Osteoblast (primary cell): ENCODE data around the gene PRODH. TPM values are rescaled to one million over a fixed set of nuclear protein-coding genes. Genes with fewer than 3 reads are reported as not detected.

Experiments
- DNase-seq: peaks from one replicate; pipeline ENCODE4 v3.0.0; 2011; ENCODE audit warnings: low spot score, mixed read lengths; ENCODE audit not compliant: insufficient read length; ENCODE audit errors: missing footprints
- H2AFZ ChIP-seq: 2 replicates; pipeline ENCODE4 v1.6.0; 2011; ENCODE audit warnings: mild to moderate bottlenecking, low read length
- H3K27ac ChIP-seq: 2 replicates; pipeline ENCODE4 v1.5.1; 2011; ENCODE audit warnings: mild to moderate bottlenecking, low read depth, low read length, moderate library complexity
- H3K27me3 ChIP-seq: 2 replicates; pipeline ENCODE4 v1.6.0; 2012; ENCODE audit warnings: mild to moderate bottlenecking, control low read depth, inconsistent platforms, low read length, moderate library complexity; ENCODE audit not compliant: insufficient read depth
- H3K36me3 ChIP-seq: 2 replicates; pipeline ENCODE4 v1.5.1; 2011; ENCODE audit warnings: mild to moderate bottlenecking, low read length, control low read depth, moderate library complexity; ENCODE audit not compliant: insufficient read depth
- H3K4me1 ChIP-seq: 2 replicates; pipeline ENCODE4 v1.5.1; 2011; ENCODE audit warnings: mild to moderate bottlenecking, low read length, control low read depth, moderate library complexity; ENCODE audit not compliant: insufficient read depth
- H3K4me2 ChIP-seq: 2 replicates; pipeline ENCODE4 v1.6.0; 2011; ENCODE audit warnings: mild to moderate bottlenecking, low read length; ENCODE audit not compliant: insufficient read depth
- H3K4me3 ChIP-seq: fragments of 200-600 bp; sonication (generic); 3 replicates; pipeline ENCODE4 v1.5.1; 2012; ENCODE audit warnings: mild to moderate bottlenecking, low read length, inconsistent platforms; ENCODE audit not compliant: insufficient read depth
- H3K79me2 ChIP-seq: 2 replicates; pipeline ENCODE4 v1.6.0; 2012; ENCODE audit warnings: mild to moderate bottlenecking, low read length, control low read depth, inconsistent platforms; ENCODE audit not compliant: insufficient read depth
- H3K9me3 ChIP-seq: 2 replicates; pipeline ENCODE4 v1.5.1; 2011; ENCODE audit warnings: low read depth, low read length, control low read depth
- H4K20me1 ChIP-seq: 2 replicates; pipeline ENCODE4 v1.6.0; 2012; ENCODE audit warnings: mild to moderate bottlenecking, low read length, control low read depth; ENCODE audit not compliant: insufficient read depth
- total RNA-seq: library from RNA; depleted of rRNA; stranded (reverse); fragments of >200 nt; gene quantifications from 2 replicates; pipeline ENCODE4 v1.2.3, GENCODE V29; 2012
- TF ChIP-seq, protein P1 (sequence below): IDR thresholded peaks from 2 replicates; pipeline ENCODE4 v1.5.1; 2011; ENCODE audit warnings: mild to moderate bottlenecking, low read depth, low read length, moderate library complexity; ENCODE audit errors: extremely low read depth

PRODH gene
- total RNA-seq, 1 donor = not detected

DNA sequence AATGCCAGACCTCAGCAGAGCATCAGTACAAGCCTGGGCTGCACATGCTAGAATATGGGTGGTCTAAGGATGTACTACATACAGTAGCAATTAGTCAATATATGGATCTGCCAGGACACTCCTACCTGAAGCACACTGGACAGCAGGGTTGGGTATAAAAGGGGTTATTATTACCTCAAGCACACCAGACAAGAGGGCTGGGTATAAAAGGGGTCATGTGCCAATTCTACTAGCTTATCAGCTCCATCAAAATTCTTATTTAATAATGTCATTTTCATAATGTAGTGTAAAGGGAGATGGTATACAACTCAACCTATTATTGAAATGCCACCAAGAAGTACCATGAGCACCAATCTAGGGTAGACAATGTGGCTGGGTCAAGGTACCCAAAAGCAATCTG, 44.7 kb upstream of the PRODH start:
- H3K27me3 ChIP-seq = no peaks in the 10 kb centered on the region
- no peaks in the 10 kb centered on the region for H3K79me2 ChIP-seq
- H3K4me3 ChIP-seq = no peak overlapping the region
- H4K20me1 ChIP-seq = no peaks in the 10 kb centered on the region
- no peak overlapping the region for H3K4me2 ChIP-seq
- H3K9me3 ChIP-seq = no peaks in the 10 kb centered on the region
- no peaks in the 10 kb centered on the region for H3K36me3 ChIP-seq
- DNase-seq = no peak
- H2AFZ ChIP-seq = no peak overlapping the region
- H3K4me1 ChIP-seq = no peaks in the 10 kb centered on the region
- TF ChIP-seq, protein P1, sequence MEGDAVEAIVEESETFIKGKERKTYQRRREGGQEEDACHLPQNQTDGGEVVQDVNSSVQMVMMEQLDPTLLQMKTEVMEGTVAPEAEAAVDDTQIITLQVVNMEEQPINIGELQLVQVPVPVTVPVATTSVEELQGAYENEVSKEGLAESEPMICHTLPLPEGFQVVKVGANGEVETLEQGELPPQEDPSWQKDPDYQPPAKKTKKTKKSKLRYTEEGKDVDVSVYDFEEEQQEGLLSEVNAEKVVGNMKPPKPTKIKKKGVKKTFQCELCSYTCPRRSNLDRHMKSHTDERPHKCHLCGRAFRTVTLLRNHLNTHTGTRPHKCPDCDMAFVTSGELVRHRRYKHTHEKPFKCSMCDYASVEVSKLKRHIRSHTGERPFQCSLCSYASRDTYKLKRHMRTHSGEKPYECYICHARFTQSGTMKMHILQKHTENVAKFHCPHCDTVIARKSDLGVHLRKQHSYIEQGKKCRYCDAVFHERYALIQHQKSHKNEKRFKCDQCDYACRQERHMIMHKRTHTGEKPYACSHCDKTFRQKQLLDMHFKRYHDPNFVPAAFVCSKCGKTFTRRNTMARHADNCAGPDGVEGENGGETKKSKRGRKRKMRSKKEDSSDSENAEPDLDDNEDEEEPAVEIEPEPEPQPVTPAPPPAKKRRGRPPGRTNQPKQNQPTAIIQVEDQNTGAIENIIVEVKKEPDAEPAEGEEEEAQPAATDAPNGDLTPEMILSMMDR = no peak
- no peak overlapping the region for H3K27ac ChIP-seq

- no peaks in the 10 kb centered on the region for H3K9me3 ChIP-seq
- no peak for DNase-seq
- no peaks in the 10 kb centered on the region for H3K79me2 ChIP-seq
- H3K27ac ChIP-seq = no peak overlapping the region
- H2AFZ ChIP-seq = no peak overlapping the region
- H3K27me3 ChIP-seq = no peaks in the 10 kb centered on the region
- no peaks in the 10 kb centered on the region for H3K36me3 ChIP-seq
- TF ChIP-seq, protein P1 = no peak
- no peak overlapping the region for H3K4me2 ChIP-seq
- no peak overlapping the region for H3K4me3 ChIP-seq
- H4K20me1 ChIP-seq = no peaks in the 10 kb centered on the region
- H3K4me1 ChIP-seq = no peaks in the 10 kb centered on the region
These were observed 43.9 kb upstream of the PRODH start for GRCh38 chr22:18979957-18980356.

DNA sequence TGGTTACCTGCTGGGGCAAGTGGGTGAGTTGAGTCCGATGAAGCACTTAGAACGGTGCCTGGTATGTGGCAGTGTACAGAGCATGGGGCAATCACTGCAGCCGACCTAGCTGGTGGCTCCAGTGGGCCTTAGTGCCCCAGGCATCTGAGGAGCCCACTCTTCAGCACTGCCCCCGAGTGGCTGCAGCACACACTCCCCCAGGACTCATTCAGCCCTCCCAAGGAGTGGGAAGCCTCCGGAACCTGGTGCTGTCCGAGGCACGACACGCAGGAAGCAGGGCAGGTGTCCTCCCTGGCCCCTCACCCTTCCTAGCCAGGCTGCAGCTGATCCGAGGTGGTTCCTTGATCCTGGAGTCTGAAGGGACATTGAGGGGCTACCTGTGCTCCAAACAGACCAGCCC, 42.4 kb upstream of the PRODH start:
- no peak for DNase-seq
- no peaks in the 10 kb centered on the region for H3K36me3 ChIP-seq
- no peaks in the 10 kb centered on the region for H4K20me1 ChIP-seq
- no peaks in the 10 kb centered on the region for H3K4me1 ChIP-seq
- H3K9me3 ChIP-seq = no peaks in the 10 kb centered on the region
- no peaks in the 10 kb centered on the region for H3K27me3 ChIP-seq
- TF ChIP-seq, protein P1 = no peak
- no peaks in the 10 kb centered on the region for H3K79me2 ChIP-seq
- H3K4me3 ChIP-seq = no peak overlapping the region
- no peak overlapping the region for H3K4me2 ChIP-seq
- no peak overlapping the region for H2AFZ ChIP-seq
- H3K27ac ChIP-seq = no peak overlapping the region

DNA sequence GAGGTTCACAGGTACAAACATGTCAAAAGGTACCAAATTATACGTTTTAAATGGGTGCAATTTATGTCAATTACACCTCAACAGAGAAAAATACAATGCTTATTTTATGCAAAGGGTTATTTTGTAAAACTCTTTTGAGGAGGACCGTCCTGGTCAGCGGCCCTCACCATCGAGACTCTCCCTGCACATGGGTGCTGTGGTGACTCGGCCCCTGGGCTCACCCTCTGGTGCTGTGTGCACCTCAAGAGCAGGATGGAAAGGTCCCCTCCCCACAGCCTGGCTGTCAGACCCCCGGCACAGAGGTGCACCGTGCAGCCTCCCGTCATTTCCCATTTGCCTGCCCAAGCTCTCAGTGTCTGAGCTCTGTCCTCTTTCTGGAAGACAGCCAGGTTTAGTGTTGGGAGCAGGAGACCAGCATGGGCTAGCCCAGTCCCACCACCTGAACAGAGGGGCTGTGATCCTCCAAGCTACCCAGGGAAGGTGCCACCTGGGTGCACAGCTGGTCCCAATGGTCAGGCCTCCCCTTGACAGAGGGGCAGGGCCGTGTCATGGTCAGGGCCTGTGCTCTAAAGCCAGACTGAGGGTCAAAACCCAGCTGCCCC, 41.8 kb upstream of the PRODH start:
- DNase-seq = peak; percentile 60
- Histone ChIP-seq H3K9me3 (no peaks in the 10 kb centered on the region), H3K4me3 (no peak overlapping the region), H3K4me2 (no peak overlapping the region), H2AFZ (no peak overlapping the region), H4K20me1 (no peaks in the 10 kb centered on the region), H3K27me3 (no peaks in the 10 kb centered on the region), H3K27ac (no peak overlapping the region), H3K4me1 (no peaks in the 10 kb centered on the region), H3K36me3 (no peaks in the 10 kb centered on the region), H3K79me2 (no peaks in the 10 kb centered on the region)
- TF ChIP-seq, protein P1 = no peak
